IMR-90 (cell line): ENCODE results near the gene C13orf46. TPM values are rescaled to one million over a fixed set of nuclear protein-coding genes. Genes with fewer than 3 reads are reported as not detected.

Source experiments
- ATAC-seq: fragments of 200-7000 bp; cut with Tn5 transposase; 2 replicates; pipeline ENCODE4 v1.9.1; 2020; ENCODE audit warnings: low read depth, mild to moderate bottlenecking, moderate library complexity
- BruUV-seq: library from RNA; stranded (reverse); fragments of 400-500 nt; replicated peaks from 2 replicates; lab custom pipeline; 2021; lab: Mats Ljungman, UMichigan
- CTCF ChIA-PET: fragments of 300-600 bp; formaldehyde crosslinking; extraction: SDS; loops from one replicate; lab custom pipeline; 2021; ENCODE audit warnings: antibody characterized with exemption; lab: Yijun Ruan, JAX
- POLR2A ChIA-PET: fragments of 300-600 bp; sonication (Branson Sonifier 250); formaldehyde crosslinking; loops from one replicate; lab custom pipeline; 2022; ENCODE audit warnings: antibody characterized with exemption; ENCODE audit not compliant: unreplicated experiment; lab: Charles Lee
- DNase-seq: peaks from one replicate; pipeline ENCODE4 v3.0.0; 2013
- H2AFZ ChIP-seq: replicated peaks from 2 replicates; pipeline ENCODE3; 2013; ENCODE audit warnings: low read length, mild to moderate bottlenecking; ENCODE audit not compliant: poor library complexity
- H2AK5ac ChIP-seq: 2 replicates; pipeline ENCODE4 v1.6.1; 2013; ENCODE audit warnings: low read depth, low read length, inconsistent platforms
- H2AK9ac ChIP-seq: replicated peaks from 2 replicates; pipeline ENCODE3; 2013; ENCODE audit warnings: mild to moderate bottlenecking, low read depth, low read length, moderate library complexity; ENCODE audit not compliant: poor library complexity
- H2BK120ac ChIP-seq: 2 replicates; pipeline ENCODE4 v1.6.1; 2013; ENCODE audit warnings: low read depth, low read length, inconsistent platforms
- H2BK15ac ChIP-seq: 3 replicates; pipeline ENCODE4 v1.6.1; 2013; ENCODE audit warnings: low read depth, low read length, inconsistent platforms
- H2BK20ac ChIP-seq: 2 replicates; pipeline ENCODE4 v1.6.1; 2013; ENCODE audit warnings: low read depth, mild to moderate bottlenecking, inconsistent platforms, low read length, moderate library complexity
- H2BK5ac ChIP-seq: 2 replicates; pipeline ENCODE4 v1.6.1; 2013; ENCODE audit warnings: mild to moderate bottlenecking, low read depth, low read length, inconsistent platforms; ENCODE audit not compliant: poor library complexity, severe bottlenecking
- H3K14ac ChIP-seq: replicated peaks from 2 replicates; pipeline ENCODE4 v1.6.1; 2013; ENCODE audit warnings: low read depth, low read length, inconsistent platforms
- H3K18ac ChIP-seq: 2 replicates; pipeline ENCODE4 v1.6.1; 2013; ENCODE audit warnings: low read depth, low read length, control low read depth
- H3K23ac ChIP-seq: 2 replicates; pipeline ENCODE4 v1.6.1; 2013; ENCODE audit warnings: low read depth, low read length, inconsistent platforms
- H3K27ac ChIP-seq: 2 replicates; pipeline ENCODE4 v1.5.1; 2013; ENCODE audit warnings: mild to moderate bottlenecking, control low read depth, low read length; ENCODE audit not compliant: insufficient read depth
- H3K27me3 ChIP-seq: 2 replicates; pipeline ENCODE4 v1.6.1; 2013; ENCODE audit warnings: low read length; ENCODE audit not compliant: control insufficient read depth, insufficient read depth
- H3K36me3 ChIP-seq: 2 replicates; pipeline ENCODE4 v1.6.1; 2013; ENCODE audit warnings: low read length, mixed read lengths; ENCODE audit not compliant: control insufficient read depth, insufficient read depth
- H3K4ac ChIP-seq: 2 replicates; pipeline ENCODE4 v1.6.1; 2013; ENCODE audit warnings: low read depth, low read length, inconsistent platforms
- H3K4me1 ChIP-seq: 2 replicates; pipeline ENCODE4 v1.6.1; 2013; ENCODE audit warnings: low read length, mixed read lengths; ENCODE audit not compliant: control insufficient read depth, insufficient read depth
- H3K4me2 ChIP-seq: 2 replicates; pipeline ENCODE4 v1.6.1; 2013; ENCODE audit warnings: low read depth, mild to moderate bottlenecking, control low read depth, low read length, moderate library complexity
- H3K4me3 ChIP-seq: 2 replicates; pipeline ENCODE4 v1.5.1; 2013; ENCODE audit warnings: low read depth, mild to moderate bottlenecking, control low read depth, low read length, moderate library complexity; ENCODE audit not compliant: insufficient read depth
- H3K56ac ChIP-seq: 2 replicates; pipeline ENCODE4 v1.6.1; 2013; ENCODE audit warnings: low read length, inconsistent platforms; ENCODE audit not compliant: insufficient read depth; ENCODE audit errors: extremely low read depth
- H3K79me1 ChIP-seq, 2 experiments: 2 replicates each; pipeline ENCODE4 v1.6.1; 2013; ENCODE audit warnings: low read length in 2 of 2, inconsistent platforms in 1 of 2, low read depth in 1 of 2
- H3K9ac ChIP-seq: 2 replicates; pipeline ENCODE4 v1.6.1; 2013; ENCODE audit warnings: low read depth, low read length, control low read depth
- H3K9me1 ChIP-seq: 2 replicates; pipeline ENCODE4 v1.6.1; 2013; ENCODE audit warnings: low read length, inconsistent platforms; ENCODE audit not compliant: insufficient read depth
- H3K9me3 ChIP-seq: 2 replicates; pipeline ENCODE4 v1.6.1; 2013; ENCODE audit warnings: low read length; ENCODE audit not compliant: control insufficient read depth, insufficient read depth
- H4K20me1 ChIP-seq: 2 replicates; pipeline ENCODE4 v1.6.1; 2013; ENCODE audit warnings: low read length, inconsistent platforms; ENCODE audit not compliant: insufficient read depth
- H4K5ac ChIP-seq: 2 replicates; pipeline ENCODE4 v1.6.1; 2013; ENCODE audit warnings: mild to moderate bottlenecking, low read depth, low read length, control low read depth
- H4K8ac ChIP-seq, 2 experiments: 2 replicates each; pipeline ENCODE4 v1.6.1; 2013; ENCODE audit warnings: low read depth in 2 of 2, low read length in 2 of 2, control low read depth in 1 of 2, inconsistent platforms in 1 of 2
- H4K91ac ChIP-seq: 2 replicates; pipeline ENCODE4 v1.6.1; 2013; ENCODE audit warnings: low read depth, low read length, inconsistent platforms; ENCODE audit not compliant: insufficient read depth
- BHLHE40 ChIP-seq: fragments of 150-350 bp; IDR thresholded peaks from 2 replicates; pipeline ENCODE4 v1.6.1; 2016; ENCODE audit warnings: mild to moderate bottlenecking, low read depth, low read length
- CEBPB ChIP-seq: IDR thresholded peaks from 2 replicates; pipeline ENCODE4 v1.6.1; 2012; ENCODE audit warnings: low read depth, low read length, improper control_type of control experiment
- CHD1 ChIP-seq: IDR thresholded peaks from 2 replicates; pipeline ENCODE4 v1.6.1; 2012; ENCODE audit warnings: low read depth, low read length, improper control_type of control experiment
- CTCF ChIP-seq: conservative IDR thresholded peaks from 2 replicates; pipeline ENCODE4 v1.5.1; 2012; ENCODE audit warnings: mild to moderate bottlenecking, low read depth, low read length, improper control_type of control experiment
- ELK1 ChIP-seq: fragments of 150-350 bp; IDR thresholded peaks from 2 replicates; pipeline ENCODE4 v1.6.1; 2016; ENCODE audit warnings: low read depth, mild to moderate bottlenecking, low read length, moderate library complexity, borderline replicate concordance
- FOS ChIP-seq: fragments of 150-350 bp; IDR thresholded peaks from 2 replicates; pipeline ENCODE4 v1.6.1; 2016; ENCODE audit warnings: low read depth, low read length
- MAFK ChIP-seq: IDR thresholded peaks from 2 replicates; pipeline ENCODE4 v1.6.1; 2012; ENCODE audit warnings: low read depth, low read length, improper control_type of control experiment
- MAZ ChIP-seq: IDR thresholded peaks from 2 replicates; pipeline ENCODE4 v1.6.1; 2012; ENCODE audit warnings: low read depth, mild to moderate bottlenecking, low read length, improper control_type of control experiment, moderate library complexity, borderline replicate concordance
- NFE2L2 ChIP-seq: fragments of 150-350 bp; IDR thresholded peaks from 2 replicates; pipeline ENCODE4 v1.6.1; 2016; ENCODE audit warnings: low read depth, mild to moderate bottlenecking, low read length
- POLR2A ChIP-seq: IDR thresholded peaks from 2 replicates; pipeline ENCODE4 v1.6.1; 2012; ENCODE audit warnings: mild to moderate bottlenecking, low read depth, low read length
- RAD21 ChIP-seq: IDR thresholded peaks from 2 replicates; pipeline ENCODE4 v1.6.1; 2012; ENCODE audit warnings: low read length, improper control_type of control experiment
- RCOR1 ChIP-seq: IDR thresholded peaks from 2 replicates; pipeline ENCODE4 v1.6.1; 2012; ENCODE audit warnings: mild to moderate bottlenecking, low read length, improper control_type of control experiment; ENCODE audit not compliant: insufficient replicate concordance
- RFX5 ChIP-seq: IDR thresholded peaks from 2 replicates; pipeline ENCODE4 v1.8.0; 2012; ENCODE audit warnings: low read depth, mild to moderate bottlenecking, low read length, moderate library complexity
- SMC3 ChIP-seq: fragments of 150-350 bp; IDR thresholded peaks from 2 replicates; pipeline ENCODE4 v1.6.1; 2016; ENCODE audit warnings: low read depth, mild to moderate bottlenecking, antibody characterized with exemption, low read length, moderate library complexity
- USF2 ChIP-seq: fragments of 150-350 bp; IDR thresholded peaks from 2 replicates; pipeline ENCODE4 v1.6.1; 2017; ENCODE audit warnings: mild to moderate bottlenecking, antibody characterized with exemption, low read length, low read depth
- WGBS, 2 experiments: methylation state at CpG; one replicate each; pipeline versions ENCODE4 v1.1.5 to v1.1.7; 2013; ENCODE audit warnings: missing lambda C conversion rate in 2 of 2; ENCODE audit not compliant: insufficient read length in 1 of 2; ENCODE audit errors: extremely low coverage in 2 of 2; 5-methylcytosine and 5-hydroxymethylcytosine counted together
- dilution Hi-C: fragments of 300-500 bp; cut with HindIII; formaldehyde crosslinking; loops from one replicate; pipeline ENCODE4 v1.14.3; 2018; ENCODE audit warnings: low sequenced_read_pairs; ENCODE audit not compliant: unreplicated experiment
- in situ Hi-C: fragments of 300-500 bp; cut with MboI; formaldehyde crosslinking; loops from 3 replicates; pipeline ENCODE4 v1.14.3; 2019; ENCODE audit warnings: low sequenced_read_pairs, inconsistent platforms, mixed read lengths
- intact Hi-C: fragments of 100-400 bp; cut with micrococcal nuclease; formaldehyde crosslinking; loops from 2 replicates; pipeline ENCODE4 v1.10.0; 2022
- polyA plus RNA-seq, 3 experiments: library from polyadenylated mRNA; depleted of rRNA; stranded (reverse); fragments of >200 nt; gene quantifications; 2 replicates each; pipeline ENCODE4 v1.2.3, GENCODE V29; 2012; ENCODE audit warnings: low replicate concordance in 1 of 3
- total RNA-seq: library from RNA; depleted of rRNA; stranded (reverse); fragments of >200 nt; gene quantifications from 2 replicates; pipeline ENCODE4 v1.2.3, GENCODE V29; 2012

Gene C13orf46
- total and polyA plus RNA-seq, 2 of the 4 experiments (the other 2 are of a cell fraction) = under 0.01 to 2.1 TPM

GRCh38 chr13:113914333-113915011 lies 59.4 kb downstream of the C13orf46 start:
- peak overlapping the region; percentile 85 for H3K4ac ChIP-seq
- peak overlapping the region; percentile 72 for H2AK5ac ChIP-seq
- dilution Hi-C loops = no loop called here
- ATAC-seq (no peak), DNase-seq (no peak)
- in situ Hi-C loops = no loop called here
- H3K36me3 ChIP-seq = no peaks in the 10 kb centered on the region; the same call in 1 of the 2 replicates
- H3K27me3 ChIP-seq = no peaks in the 10 kb centered on the region
- no peaks in the 10 kb centered on the region for H4K20me1 ChIP-seq
- H2BK5ac ChIP-seq = peak overlapping the region; percentile 13
- peak overlapping the region in 1 of 2 experiments; percentile 18; a peak in 1 of 4 replicates for H4K8ac ChIP-seq
- peak overlapping the region; percentile 94 for H2BK20ac ChIP-seq
- peak overlapping the region; percentile 76 for H2BK120ac ChIP-seq
- BruUV-seq = no TSS peak
- H4K5ac ChIP-seq = no peak overlapping the region
- ChIA-PET POLR2A (no interaction called here), CTCF (no interaction called here)
- H2BK15ac ChIP-seq = peak overlapping the region; percentile 87; the same call in 2 of the 3 replicates
- H3K9ac ChIP-seq = no peak overlapping the region
- peak overlapping the region; percentile 61 for H2AK9ac ChIP-seq
- H3K9me1 ChIP-seq = peaks cover 19% of the 10 kb centered on the region
- peaks cover 11% of the 10 kb centered on the region for H3K4me1 ChIP-seq
- peak overlapping the region; percentile 5; the same call in 1 of the 2 replicates for H3K23ac ChIP-seq
- no peak overlapping the region for H3K56ac ChIP-seq
- peaks cover 6% of the 10 kb centered on the region for H3K9me3 ChIP-seq
- H3K4me2 ChIP-seq = no peak overlapping the region
- peak overlapping the region; percentile 9; the same call in 1 of the 2 replicates for H3K18ac ChIP-seq
- peak overlapping the region; percentile 89 for H3K14ac ChIP-seq
- H2AFZ ChIP-seq = no peak overlapping the region
- no peak overlapping the region for H3K4me3 ChIP-seq
- intact Hi-C loops = no loop called here
- WGBS, 2 experiments = 88% methylated on average over 18 of the region's 24 CpGs; no CpG with 5 or more reads in 1 of the 2 experiments
- H3K79me1 ChIP-seq = peaks cover 0 to 29% of the 10 kb centered on the region in 2 experiments; a peak in 2 of 4 replicates
- H3K27ac ChIP-seq = no peak overlapping the region
- peak overlapping the region; percentile 44 for H4K91ac ChIP-seq
- TF ChIP-seq MAFK (no peak), POLR2A (no peak), SMC3 (no peak), RCOR1 (no peak), BHLHE40 (no peak), CTCF (no peak), RAD21 (no peak), ELK1 (no peak), RFX5 (no peak), MAZ (no peak), USF2 (no peak), CEBPB (no peak), FOS (no peak), CHD1 (no peak), NFE2L2 (no peak)
